ENCODE results near the gene CFAP47.
"Not testable (repeated sequence)": the region's sequence is repeated elsewhere in the genome, so short reads cannot be mapped to it uniquely, and the experiment has no call there.

The CFAP47 gene

GRCh38 chrX:35919536-35920309 lies at the start of gene CFAP47:
Gene CFAP47, plus strand, starts transcription at chrX:35919734. Its CDS starts 66 bp downstream, at chrX:35919800.
- no peak for DNase-seq (ENCODE audit: low read depth)

GRCh38 chrX:35880601-35881000 lies 38.9 kb upstream of the CFAP47 start:
- no peak for DNase-seq (ENCODE audit: low read depth)

GRCh38 chrX:35886135-35886534 lies 33.4 kb upstream of the CFAP47 start:
- DNase-seq (ENCODE audit: low read depth), result no peak

GRCh38 chrX:35890699-35891098 lies 28.8 kb upstream of the CFAP47 start:
- DNase-seq (ENCODE audit: low read depth), result peak; percentile 12

GRCh38 chrX:35986816-35987215 lies 67.3 kb downstream of the CFAP47 start:
- not testable (repeated sequence) for DNase-seq (ENCODE audit: low read depth)

GRCh38 chrX:36007207-36007606 lies 87.7 kb downstream of the CFAP47 start:
- no peak for DNase-seq (ENCODE audit: low read depth)

GRCh38 chrX:36019125-36019524 lies 99.6 kb downstream of the CFAP47 start:
- DNase-seq (ENCODE audit: low read depth), result no peak

GRCh38 chrX:36035550-36035949 lies 116.0 kb downstream of the CFAP47 start:
- no peak for DNase-seq (ENCODE audit: low read depth)

GRCh38 chrX:36062778-36063177 lies 143.2 kb downstream of the CFAP47 start:
- DNase-seq (ENCODE audit: low read depth), result no peak

GRCh38 chrX:36071061-36071460 lies 151.5 kb downstream of the CFAP47 start:
- no peak for DNase-seq (ENCODE audit: low read depth)

- not testable (repeated sequence) for DNase-seq (ENCODE audit: low read depth)
These were observed 155.5 kb downstream of the CFAP47 start for GRCh38 chrX:36075009-36075408.

GRCh38 chrX:36083256-36083655 lies 163.7 kb downstream of the CFAP47 start:
- no peak for DNase-seq (ENCODE audit: low read depth)

- DNase-seq (ENCODE audit: low read depth), result no peak
These were observed 167.8 kb downstream of the CFAP47 start for GRCh38 chrX:36087366-36087765.

- DNase-seq (ENCODE audit: low read depth), result not testable (repeated sequence)
These were observed 169.4 kb downstream of the CFAP47 start for GRCh38 chrX:36088939-36089338.

- no peak for DNase-seq (ENCODE audit: low read depth)
These were observed 182.9 kb downstream of the CFAP47 start for GRCh38 chrX:36102425-36102824.

GRCh38 chrX:36116222-36116621 lies 196.7 kb downstream of the CFAP47 start:
- DNase-seq (ENCODE audit: low read depth), result no peak

GRCh38 chrX:36159254-36159653 lies 239.7 kb downstream of the CFAP47 start:
- DNase-seq (ENCODE audit: low read depth), result no peak

- no peak for DNase-seq (ENCODE audit: low read depth)
These were observed 240.5 kb downstream of the CFAP47 start for GRCh38 chrX:36160081-36160480.

GRCh38 chrX:36198575-36198974 lies 279.0 kb downstream of the CFAP47 start:
- no peak for DNase-seq (ENCODE audit: low read depth)

- DNase-seq (ENCODE audit: low read depth), result no peak
These were observed 280.4 kb downstream of the CFAP47 start for GRCh38 chrX:36199928-36200327.

GRCh38 chrX:36214924-36215323 lies 295.4 kb downstream of the CFAP47 start:
- DNase-seq (ENCODE audit: low read depth), result no peak

GRCh38 chrX:36218801-36219200 lies 299.3 kb downstream of the CFAP47 start:
- DNase-seq (ENCODE audit: low read depth), result no peak

- DNase-seq (ENCODE audit: low read depth), result not testable (repeated sequence)
These were observed 315.4 kb downstream of the CFAP47 start for GRCh38 chrX:36234840-36235528.

Measured in iris pigment epithelial cell (primary cell).